Activated naive CD8-positive, alpha-beta T cell treated with anti-CD3 and anti-CD28 coated beads, Interleukin-2, amount 50 U/mL, for 16 hours (primary cell): ENCODE measurements around the gene P2RY11.

ENCODE experiments used
- DNase-seq: peaks from one replicate; pipeline ENCODE4 v3.0.0-alpha.2; 2020; ENCODE audit warnings: low read depth, low spot score

P2RY11 gene

DNA sequence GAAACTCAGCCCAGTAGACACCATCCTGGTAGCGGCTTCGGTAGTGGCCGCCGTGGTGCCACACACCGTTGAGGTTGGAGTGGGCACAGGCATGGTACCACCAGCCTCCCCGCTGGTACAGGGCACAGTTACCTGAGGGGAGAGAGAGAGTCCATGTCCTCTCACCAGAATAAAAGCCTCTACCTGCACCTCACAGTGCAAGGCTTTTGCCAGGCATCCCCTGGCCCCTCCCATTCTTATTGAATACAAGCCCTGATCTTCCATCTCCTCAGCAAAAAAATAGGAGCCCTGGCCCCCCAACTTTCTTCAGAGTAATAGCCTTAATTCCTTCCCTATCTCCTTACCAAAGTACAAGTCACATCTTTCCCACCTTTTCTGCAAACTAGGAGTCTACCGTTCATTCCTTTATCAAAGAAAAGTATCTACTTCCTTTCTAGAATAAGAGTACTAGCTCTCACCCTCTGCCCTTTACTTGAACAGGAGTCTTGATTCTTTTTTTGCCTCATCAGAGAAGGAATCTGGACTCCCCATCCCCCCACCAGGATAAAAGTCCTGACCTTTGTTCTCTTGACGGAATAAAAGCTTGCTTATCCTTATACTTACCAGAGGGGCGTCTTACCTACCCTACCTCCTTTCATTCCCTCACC, 18.7 kb upstream of the P2RY11 start:
- no peak for DNase-seq

DNA sequence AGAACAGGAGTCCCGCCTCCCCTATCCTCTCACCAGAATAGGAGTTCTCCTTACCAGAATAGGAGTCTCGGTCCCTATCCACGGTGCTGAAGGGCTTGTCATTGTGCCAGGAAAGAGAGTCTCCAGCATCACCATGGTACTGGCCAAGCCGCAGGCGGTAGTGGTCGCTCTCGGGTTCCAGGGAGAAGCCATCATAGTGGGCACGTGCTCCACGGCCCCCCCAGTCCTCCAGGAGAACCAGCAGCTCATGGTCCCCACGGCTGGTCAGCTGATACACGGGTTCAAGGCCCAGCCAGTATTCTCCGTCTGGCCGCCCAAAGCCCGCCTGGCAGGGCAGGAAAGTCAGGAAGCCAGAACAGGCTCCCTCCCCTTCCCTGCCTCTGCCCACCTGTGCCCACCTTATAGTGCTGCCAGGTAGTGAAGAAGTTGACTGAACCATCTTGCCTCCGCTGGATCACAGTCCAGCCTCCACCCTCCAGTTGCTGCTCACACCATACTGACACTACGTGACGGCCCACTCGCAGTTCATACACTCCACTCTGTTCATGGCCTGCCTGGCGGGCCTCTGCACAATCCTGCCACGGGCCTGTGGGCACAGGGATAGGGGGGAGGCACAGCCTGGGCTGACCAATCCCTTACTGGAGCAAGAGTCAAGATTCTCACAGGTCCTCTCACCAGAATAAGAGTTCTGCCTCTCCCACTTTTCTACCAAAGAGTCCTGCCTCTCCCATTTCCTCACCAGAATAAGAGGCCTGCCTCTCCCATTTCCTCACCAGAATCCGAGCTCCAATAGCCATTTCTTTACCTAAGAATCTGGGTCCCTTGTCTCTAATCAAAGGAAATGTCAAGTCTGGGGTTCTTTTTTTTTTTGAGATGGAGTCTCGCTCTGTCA, 18.0 kb upstream of the P2RY11 start:
- DNase-seq, result no peak

DNA sequence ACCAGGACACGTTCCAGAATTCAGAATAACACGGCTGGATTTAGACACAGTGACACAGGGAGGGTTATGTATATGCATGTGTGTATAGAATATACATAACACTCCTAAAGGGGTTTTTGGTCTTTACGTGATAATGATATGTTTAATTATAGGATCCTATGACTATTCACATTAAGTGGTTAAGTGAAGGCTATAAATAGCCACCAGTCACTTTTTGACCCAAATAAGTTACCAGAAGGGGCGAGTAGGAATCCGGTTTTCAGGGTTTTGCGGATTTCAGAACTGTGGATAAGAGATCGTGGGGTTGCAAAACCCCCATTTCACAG, 15.9 kb upstream of the P2RY11 start:
- no peak for DNase-seq

DNA sequence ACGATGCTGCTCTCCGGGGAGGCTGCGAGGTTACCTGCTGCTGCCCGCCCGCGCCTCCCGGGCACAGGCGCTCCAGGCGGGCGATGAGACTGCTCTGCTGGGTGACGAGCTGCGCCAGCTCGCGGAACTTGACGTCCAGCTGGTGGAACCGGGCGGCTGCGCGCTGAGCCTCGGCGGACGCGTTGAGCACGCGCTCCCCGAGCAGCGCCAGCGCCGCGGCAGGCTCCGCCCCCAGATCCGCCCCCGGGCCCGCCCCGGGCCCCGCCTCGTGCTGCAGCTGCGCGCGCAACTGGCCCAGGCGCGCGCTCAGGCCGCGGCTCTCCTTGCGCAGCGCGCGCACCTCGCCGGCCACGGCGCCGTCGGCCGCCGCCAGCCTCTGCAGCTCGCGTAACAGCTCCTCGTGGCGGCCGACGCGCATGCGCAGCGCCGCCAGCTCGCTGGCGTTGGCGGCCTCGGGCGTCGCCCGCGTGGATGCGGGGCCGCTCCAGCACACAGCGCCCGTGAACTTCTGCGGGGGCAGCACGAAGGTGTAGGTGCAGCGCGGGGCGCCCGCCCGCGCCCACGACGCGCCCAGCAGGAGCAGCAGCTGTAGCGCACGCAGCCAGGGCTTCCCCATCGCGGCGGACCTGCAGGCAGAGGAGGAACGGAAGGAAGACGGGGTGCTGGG, 15.4 kb upstream of the P2RY11 start:
- DNase-seq, result peak; percentile 74

DNA sequence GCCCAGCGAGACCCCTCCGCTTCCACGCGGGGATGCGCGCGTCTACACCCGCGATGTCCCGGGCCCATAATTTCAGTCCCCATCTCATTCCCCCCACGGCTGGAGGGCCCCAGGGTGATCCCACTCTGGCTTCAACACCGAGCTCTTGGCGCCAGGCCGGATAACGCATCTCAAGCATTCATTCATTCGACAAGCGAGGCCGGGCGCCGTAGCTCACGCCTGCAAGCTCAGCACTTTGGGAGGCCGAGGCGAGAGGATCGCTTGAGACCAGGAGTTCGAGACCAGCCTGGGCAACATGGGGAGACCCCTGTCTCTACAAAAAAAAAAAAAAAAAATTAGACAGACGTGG, 14.9 kb upstream of the P2RY11 start:
- no peak for DNase-seq

DNA sequence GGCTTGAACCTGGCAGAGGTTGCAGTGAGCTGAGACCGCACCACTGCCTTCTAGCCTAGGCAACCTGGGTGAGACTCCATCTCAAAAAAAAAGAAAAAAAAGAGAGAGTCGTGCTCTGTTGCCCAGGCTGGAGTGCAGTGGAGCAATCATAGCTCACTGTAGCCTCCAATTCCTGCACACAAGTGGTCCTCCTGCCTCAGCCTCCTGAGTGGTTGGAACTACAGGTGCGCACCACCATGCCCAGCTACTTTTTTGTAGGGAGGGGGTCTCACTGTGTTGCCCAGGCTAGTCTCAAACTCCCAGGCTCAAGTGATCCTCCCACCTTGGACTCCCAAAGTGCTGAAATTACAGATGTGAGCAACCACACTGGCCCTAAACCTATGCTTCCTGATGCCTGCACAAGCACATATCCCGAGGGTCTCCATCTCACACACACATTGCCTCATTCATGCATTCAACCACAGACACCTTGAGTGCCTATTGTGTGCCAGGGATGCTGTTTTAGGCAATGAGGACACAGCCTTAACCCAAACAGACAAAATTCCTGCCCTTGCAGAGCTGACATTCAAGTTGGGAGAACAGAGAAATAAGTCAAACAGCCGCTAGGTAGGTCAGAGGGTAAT, 11.2 kb upstream of the P2RY11 start:
- DNase-seq, result no peak

DNA sequence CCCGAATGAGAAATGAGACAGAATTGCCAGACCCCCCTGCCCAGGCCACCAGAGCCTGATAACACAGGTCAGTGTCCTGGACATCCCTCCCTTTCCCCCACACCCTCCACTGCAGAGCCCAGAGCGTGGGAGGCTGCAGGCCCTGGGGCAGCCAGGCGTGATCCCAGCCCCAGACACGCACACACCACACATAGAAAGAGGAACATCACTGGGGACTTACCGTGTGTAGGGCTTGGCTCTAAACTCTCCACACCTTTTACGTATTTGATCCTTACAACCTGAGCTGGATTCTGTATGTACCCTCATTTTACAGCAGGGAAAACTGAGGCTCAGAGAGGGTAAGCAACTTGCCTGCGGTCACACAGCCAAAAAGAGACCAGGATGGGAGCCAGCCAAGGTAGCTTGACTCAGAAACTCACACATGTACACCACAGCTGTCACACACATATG, 8.7 kb upstream of the P2RY11 start:
- no peak for DNase-seq

DNA sequence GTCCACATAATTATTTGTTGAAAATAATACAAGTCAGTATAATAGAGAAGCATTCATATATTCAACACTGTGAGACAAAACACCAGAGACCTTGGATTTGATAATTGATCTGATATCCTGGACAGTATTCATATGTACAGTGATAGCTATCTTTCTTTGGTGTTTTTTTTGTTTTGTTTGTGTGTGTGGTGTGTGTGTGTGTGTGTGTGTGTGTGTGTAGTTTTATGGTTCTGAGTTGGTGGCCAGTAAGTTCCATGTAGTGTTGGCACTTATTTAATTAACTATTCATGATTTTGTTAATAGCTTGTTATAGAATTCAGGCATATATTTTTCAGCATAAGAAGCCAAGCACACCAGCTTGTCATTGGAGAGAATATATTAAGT, 7.4 kb upstream of the P2RY11 start:
- DNase-seq, result no peak

DNA sequence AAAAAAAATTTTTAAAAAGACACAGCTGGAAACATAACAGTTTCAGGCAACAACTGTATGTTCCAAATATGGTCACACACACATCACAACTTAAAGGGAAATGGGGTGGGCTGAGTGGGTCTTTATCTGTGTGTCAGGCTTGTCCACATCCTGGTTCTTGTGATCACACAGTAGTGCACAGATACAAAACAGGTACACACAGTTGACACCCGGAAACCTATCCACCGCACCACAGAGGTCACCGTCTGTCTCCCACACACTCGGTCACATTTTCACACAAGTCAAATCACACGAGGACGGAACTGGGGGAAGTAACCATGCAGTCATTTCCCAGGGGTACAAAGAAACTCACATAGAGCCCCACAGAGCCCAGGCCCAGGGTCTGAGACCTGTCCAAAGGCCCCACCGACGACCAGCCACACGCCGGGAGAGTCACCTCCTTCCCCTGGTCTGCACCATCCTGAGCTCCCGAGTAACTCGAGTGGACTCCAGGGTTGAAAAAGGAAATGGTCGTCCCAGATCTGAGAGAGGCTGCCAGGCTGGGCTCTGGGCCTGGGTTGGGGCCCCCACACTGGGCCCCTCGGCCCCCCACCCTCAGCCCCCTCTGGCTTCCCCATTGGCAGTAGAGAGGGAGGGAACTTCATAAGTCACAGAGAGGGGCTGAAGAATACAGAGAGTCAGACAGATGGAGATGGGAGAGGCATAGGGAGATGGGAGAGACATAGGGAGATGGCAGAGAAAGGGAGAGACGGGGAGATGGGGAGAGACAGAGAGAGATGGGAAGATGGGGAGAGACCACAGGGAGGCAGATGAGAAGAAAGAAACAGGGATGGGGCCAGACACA, 6.6 kb upstream of the P2RY11 start:
- no peak for DNase-seq

DNA sequence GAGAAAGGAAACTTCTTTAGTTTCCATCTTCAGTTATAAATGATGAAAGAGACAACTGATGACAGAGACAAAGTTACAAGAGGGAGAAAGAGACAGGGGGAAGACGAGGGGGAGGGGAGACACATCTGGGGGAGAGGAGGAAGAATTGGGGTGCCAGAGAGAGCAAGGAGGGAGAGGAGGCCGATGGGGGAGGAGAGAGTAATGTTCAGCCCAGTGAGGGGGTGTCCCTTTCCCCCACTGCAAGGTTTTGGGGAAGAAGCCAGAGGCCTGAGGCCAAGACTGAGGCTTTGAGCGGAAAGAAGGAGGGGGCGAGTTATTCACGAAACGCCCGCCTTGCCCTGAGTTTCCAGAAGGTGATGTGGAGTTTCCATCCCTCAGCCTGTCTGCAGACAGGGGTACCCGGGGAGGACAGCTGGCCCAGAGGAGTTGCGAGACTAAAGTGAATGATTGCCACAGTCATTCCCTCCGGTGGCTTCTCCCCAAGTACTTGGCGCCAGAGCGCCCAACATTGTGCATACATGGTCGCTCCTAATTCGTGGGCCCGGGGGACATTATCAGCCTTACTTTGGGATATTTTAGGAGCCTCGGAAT, 5.9 kb upstream of the P2RY11 start:
- DNase-seq, result peak; percentile 81

DNA sequence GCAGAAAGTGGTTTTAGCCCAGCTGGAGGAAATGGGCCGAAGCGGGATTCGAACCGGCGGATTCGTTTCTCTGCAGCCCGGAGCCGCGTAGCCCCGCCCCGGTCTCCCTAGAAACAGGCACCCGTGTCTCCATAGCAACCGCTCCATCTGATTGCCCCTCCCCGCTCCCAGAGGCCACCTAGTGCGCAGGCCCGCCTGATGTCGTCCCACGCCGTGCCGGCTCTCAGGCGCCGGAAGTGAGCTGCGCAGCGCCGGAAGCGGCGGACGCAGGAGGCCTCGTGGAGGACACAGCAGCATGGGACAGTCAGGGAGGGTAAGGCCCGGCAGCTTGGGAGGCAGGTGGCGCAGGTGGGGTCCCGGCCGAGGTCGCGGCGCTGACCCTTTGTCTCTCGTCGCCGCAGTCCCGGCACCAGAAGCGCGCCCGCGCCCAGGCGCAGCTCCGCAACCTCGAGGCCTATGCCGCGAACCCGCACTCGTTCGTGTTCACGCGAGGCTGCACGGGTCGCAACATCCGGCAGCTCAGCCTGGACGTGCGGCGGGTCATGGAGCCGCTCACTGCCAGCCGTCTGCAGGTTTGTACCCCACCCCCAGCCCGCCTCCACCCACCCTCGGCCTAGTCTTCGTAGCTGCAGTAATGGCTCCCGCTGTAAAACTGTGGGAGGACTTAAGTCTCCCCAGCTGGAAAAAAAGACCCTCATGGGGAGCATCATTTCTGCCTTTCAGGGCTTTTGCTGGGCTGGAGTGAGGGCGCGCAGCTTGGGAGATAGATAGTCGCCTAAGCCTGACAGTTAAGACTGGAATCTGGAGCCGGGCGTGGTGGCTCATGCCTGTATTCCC, 5.2 kb upstream of the P2RY11 start, which contains the start of gene PPAN:
Gene PPAN (plus strand): TSS at position 263 of the 837 bp plus-strand sequence. CDS start 33 bp downstream, at position 296.
- peak; percentile 91 for DNase-seq

DNA sequence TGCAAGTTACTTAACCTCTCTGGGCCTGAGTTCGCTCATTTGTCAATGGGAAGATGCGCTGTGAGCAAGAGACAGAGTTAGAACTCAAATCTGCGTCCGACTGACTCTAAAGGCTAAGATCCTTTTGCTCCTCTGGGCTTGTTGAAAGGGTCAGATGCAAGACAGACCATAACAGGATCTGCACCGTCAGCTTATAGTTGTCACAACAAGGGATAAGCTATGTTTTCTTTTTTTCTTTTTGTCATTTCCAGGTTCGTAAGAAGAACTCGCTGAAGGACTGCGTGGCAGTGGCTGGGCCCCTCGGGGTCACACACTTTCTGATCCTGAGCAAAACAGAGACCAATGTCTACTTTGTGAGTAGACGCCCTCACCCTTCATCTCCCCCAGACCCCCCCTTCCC, 4.2 kb upstream of the P2RY11 start:
- no peak for DNase-seq

DNA sequence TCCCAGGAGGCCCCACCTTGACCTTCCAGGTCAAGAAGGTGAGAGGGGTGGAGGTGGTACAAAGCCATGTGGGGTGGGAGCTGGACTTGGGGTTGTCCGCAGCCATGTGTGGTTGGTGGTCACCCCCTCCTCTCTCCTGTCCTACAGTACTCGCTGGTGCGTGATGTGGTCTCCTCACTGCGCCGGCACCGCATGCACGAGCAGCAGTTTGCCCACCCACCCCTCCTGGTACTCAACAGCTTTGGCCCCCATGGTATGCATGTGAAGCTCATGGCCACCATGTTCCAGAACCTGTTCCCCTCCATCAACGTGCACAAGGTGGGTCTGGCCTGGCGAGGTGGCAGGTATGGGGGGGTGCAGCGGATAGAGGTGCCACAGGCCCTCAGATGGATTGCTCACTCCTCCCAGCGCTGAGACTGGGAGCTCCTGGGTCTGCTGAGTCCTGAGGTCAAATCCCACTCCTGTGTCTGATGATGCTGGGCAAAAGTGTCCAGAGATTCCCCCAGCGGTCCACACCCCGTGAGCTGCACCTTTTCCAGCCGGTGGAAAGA, 3.6 kb upstream of the P2RY11 start:
- no peak for DNase-seq

DNA sequence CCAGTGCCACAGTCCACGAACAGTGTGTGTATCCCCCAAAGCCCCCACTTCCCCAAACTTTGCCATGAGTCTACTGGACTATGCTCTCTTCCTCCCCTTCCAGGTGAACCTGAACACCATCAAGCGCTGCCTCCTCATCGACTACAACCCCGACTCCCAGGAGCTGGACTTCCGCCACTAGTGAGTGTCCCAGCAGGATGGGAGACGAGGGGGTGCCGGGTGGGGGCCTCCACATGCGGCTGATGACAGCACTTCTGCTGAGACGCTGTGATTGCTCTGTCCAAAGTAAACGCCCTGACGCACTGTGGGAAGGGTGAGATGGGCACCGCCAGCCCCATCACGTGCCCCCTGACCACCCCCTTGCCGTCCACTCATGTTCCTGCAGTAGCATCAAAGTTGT, 2.0 kb upstream of the P2RY11 start:
- no peak for DNase-seq

DNA sequence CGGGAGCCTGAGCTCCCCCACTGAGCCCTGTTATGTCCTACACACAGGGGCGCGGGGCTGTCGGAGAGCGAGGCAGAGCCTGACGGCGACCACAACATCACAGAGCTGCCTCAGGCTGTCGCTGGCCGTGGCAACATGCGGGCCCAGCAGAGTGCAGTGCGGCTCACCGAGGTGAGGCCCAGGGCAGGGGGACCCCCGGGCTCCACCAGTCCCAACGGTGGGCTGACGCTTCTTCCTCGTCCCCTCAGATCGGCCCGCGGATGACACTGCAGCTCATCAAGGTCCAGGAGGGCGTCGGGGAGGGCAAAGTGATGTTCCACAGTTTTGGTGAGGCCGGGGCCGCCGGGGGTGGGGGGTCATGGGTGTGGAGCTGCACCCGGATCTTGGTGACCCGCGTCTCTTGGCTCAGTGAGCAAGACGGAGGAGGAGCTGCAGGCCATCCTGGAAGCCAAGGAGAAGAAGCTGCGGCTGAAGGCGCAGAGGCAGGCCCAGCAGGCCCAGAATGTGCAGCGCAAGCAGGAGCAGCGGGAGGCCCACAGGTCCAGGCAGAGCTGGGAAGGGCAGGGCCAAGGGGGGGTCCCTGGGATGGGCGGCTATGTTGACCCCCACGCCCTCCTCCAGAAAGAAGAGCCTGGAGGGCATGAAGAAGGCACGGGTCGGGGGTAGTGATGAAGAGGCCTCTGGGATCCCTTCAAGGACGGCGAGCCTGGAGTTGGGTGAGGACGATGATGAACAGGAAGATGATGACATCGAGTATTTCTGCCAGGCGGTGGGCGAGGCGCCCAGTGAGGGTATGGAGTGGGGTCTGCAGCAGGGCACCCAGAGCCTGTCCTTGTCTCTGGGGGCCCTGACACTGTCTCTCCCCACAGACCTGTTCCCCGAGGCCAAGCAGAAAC, 1.2 kb upstream of the P2RY11 start:
- no peak for DNase-seq

DNA sequence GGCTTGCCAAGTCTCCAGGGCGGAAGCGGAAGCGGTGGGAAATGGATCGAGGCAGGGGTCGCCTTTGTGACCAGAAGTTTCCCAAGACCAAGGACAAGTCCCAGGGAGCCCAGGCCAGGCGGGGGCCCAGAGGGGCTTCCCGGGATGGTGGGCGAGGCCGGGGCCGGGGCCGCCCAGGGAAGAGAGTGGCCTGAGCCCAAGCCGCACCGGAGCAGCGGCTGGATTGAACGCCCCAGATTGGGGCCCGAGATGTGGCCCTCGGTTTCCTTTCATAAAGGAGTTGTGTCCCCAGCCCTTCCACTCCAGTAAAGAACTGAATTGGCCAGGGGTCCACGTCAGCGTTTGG, 548 bp upstream of the P2RY11 start:
- DNase-seq, result no peak

DNA sequence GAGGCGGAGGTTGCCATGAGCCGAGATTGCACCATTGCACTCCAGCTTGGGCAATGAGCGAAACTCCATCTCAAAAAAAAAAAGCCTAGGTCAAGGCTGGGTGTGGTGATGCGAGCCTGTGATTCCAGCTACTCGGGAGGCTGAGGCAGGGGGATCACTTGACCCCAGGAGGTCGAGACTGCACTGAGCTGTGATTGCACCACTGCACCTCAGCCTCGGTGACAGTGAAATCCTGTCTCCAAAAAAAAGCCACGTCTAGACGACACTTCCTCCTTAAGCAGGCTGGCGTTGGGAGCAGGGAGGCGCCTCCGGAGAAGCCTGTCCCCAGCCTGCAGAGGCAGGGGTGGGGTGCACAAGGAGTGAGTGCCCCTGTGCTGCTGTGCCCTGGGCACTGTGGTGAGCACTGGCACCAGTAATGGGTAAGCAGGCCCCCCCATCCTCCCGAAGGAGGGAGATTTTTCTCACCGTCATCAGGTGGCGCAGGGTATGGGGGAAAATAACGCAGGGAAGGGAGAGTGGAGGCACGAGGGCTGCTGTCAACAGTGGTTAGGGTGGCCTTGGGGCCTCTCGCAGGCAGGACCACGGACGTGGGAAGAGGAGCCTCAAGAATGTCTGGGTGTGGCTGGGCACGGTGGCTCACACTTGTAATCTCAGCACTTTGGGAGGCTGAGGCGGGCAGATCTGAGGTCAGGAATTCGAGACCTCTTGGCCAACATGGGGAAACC, 706 bp downstream of the P2RY11 start:
- no peak for DNase-seq

DNA sequence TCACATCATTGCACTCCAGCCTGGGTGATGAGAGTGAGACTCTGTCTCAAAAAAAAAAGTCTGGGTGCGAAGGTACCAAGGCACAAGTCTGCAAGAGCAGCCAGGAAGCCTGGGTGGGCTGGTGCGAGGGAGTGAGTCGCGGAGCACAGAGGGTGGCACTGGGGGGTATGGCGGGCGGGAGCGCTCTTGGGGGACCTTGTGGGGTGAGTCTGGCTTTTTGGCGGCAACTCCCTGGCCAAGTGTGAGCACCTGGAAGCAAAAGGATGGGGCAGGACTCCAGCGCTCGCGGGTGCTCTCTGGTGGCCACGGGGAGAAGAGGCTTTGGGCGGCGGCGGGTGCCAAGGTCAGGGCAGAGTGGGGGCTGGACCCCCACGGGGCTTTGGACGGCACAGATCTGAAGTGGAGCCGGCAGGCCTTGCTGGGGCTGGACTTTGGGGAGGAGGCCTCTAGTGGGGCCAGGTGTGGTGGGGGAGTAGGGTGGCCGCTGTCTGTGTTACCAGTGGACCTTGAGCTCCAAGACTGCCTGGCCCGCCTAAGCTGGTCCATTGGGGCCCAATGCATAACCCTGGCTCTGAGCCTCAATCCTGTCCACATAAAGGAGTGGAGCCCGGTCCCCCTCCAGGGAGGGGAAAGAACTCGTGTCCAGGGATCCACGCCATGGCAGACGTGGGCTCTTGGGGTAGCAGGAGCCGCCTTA, 1.6 kb downstream of the P2RY11 start:
- DNase-seq, result no peak
